Effector memory CD4-positive, alpha-beta T cell (primary cell): ENCODE results near the gene TCEAL5.

Source experiments
- DNase-seq, 3 donors: peaks; one replicate each; pipeline ENCODE4 v3.0.0-alpha.2; 2020
- H3K27ac ChIP-seq: 2 replicates; pipeline ENCODE4 v1.7.0; 2013; ENCODE audit warnings: mild to moderate bottlenecking, low read length, moderate library complexity; ENCODE audit not compliant: insufficient read depth, poor library complexity, severe bottlenecking
- H3K27me3 ChIP-seq: replicated peaks from 2 replicates; pipeline ENCODE4 v1.7.0; 2013; ENCODE audit warnings: mild to moderate bottlenecking, low read length; ENCODE audit not compliant: insufficient read depth, control insufficient read depth, poor library complexity, severe bottlenecking
- H3K36me3 ChIP-seq: 2 replicates; pipeline ENCODE4 v1.7.0; 2013; ENCODE audit warnings: mild to moderate bottlenecking, low read length, moderate library complexity; ENCODE audit not compliant: control insufficient read depth, insufficient read depth
- H3K4me1 ChIP-seq: 2 replicates; pipeline ENCODE4 v1.7.0; 2013; ENCODE audit warnings: low read length, mild to moderate bottlenecking; ENCODE audit not compliant: control insufficient read depth, insufficient read depth, poor library complexity, severe bottlenecking
- H3K4me3 ChIP-seq: 2 replicates; pipeline ENCODE4 v1.7.0; 2013; ENCODE audit warnings: low read length, low read depth, mild to moderate bottlenecking; ENCODE audit not compliant: insufficient read depth, poor library complexity, severe bottlenecking
- H3K9me3 ChIP-seq: 2 replicates; pipeline ENCODE4 v1.7.0; 2013; ENCODE audit warnings: mild to moderate bottlenecking, low read length, moderate library complexity; ENCODE audit not compliant: control insufficient read depth

TCEAL5 gene

GRCh38 chrX:103274284-103274683 is 2.3 kb downstream of the TCEAL5 start:
- no peak overlapping the region for H3K27ac ChIP-seq
- no peak overlapping the region for H3K4me3 ChIP-seq
- H3K36me3 ChIP-seq, result no peaks in the 10 kb centered on the region
- H3K27me3 ChIP-seq, result peaks cover 23% of the 10 kb centered on the region
- no peaks in the 10 kb centered on the region for H3K9me3 ChIP-seq
- H3K4me1 ChIP-seq, result no peaks in the 10 kb centered on the region
- DNase-seq, result no peak

GRCh38 chrX:103258275-103258674 is 18.3 kb downstream of the TCEAL5 start:
- no peak overlapping the region for H3K4me3 ChIP-seq
- no peaks in the 10 kb centered on the region for H3K36me3 ChIP-seq
- no peaks in the 10 kb centered on the region for H3K27me3 ChIP-seq
- no peaks in the 10 kb centered on the region for H3K9me3 ChIP-seq
- DNase-seq, result no peak
- no peak overlapping the region for H3K27ac ChIP-seq
- no peaks in the 10 kb centered on the region for H3K4me1 ChIP-seq

- DNase-seq, result no peak
- no peaks in the 10 kb centered on the region for H3K4me1 ChIP-seq
- no peak overlapping the region for H3K27ac ChIP-seq
- no peaks in the 10 kb centered on the region for H3K9me3 ChIP-seq
- H3K4me3 ChIP-seq, result no peak overlapping the region
- H3K27me3 ChIP-seq, result no peaks in the 10 kb centered on the region
- H3K36me3 ChIP-seq, result no peaks in the 10 kb centered on the region
Observed at GRCh38 chrX:103256651-103257050, 19.9 kb downstream of the TCEAL5 start.

- H3K36me3 ChIP-seq, result no peaks in the 10 kb centered on the region
- H3K4me1 ChIP-seq, result no peaks in the 10 kb centered on the region
- peak within 1 kb of the TSS; percentile 73 for H3K4me3 ChIP-seq
- H3K27me3 ChIP-seq, result no peaks in the 10 kb centered on the region
- peak within 1 kb of the TSS; percentile 67 for H3K27ac ChIP-seq
- DNase-seq, result peak; percentile 28 to 55 (median 36)
- no peaks in the 10 kb centered on the region for H3K9me3 ChIP-seq
Observed at GRCh38 chrX:103254921-103255493, 21.5 kb downstream of the TCEAL5 start, which contains the start of gene TCEAL8. TSS of gene TCEAL8 (minus strand) at chrX:103255155. CDS start at chrX:103253979, 1,176 bp downstream.

- Histone ChIP-seq H3K27ac (peak overlapping the region; percentile 67), H3K27me3 (no peaks in the 10 kb centered on the region), H3K36me3 (no peaks in the 10 kb centered on the region), H3K4me3 (peak overlapping the region; percentile 73), H3K4me1 (no peaks in the 10 kb centered on the region), H3K9me3 (no peaks in the 10 kb centered on the region)
- peak in 1 of 3 donors; percentile 1 for DNase-seq
Observed at GRCh38 chrX:103254171-103254824, 22.3 kb downstream of the TCEAL5 start.

- no peaks in the 10 kb centered on the region for H3K4me1 ChIP-seq
- H3K9me3 ChIP-seq, result no peaks in the 10 kb centered on the region
- H3K4me3 ChIP-seq, result no peak overlapping the region
- no peaks in the 10 kb centered on the region for H3K36me3 ChIP-seq
- H3K27me3 ChIP-seq, result no peaks in the 10 kb centered on the region
- no peak overlapping the region for H3K27ac ChIP-seq
- DNase-seq, result no peak
Observed at GRCh38 chrX:103253608-103254007, 22.9 kb downstream of the TCEAL5 start.

GRCh38 chrX:103250977-103251376 is 25.6 kb downstream of the TCEAL5 start:
- H3K4me1 ChIP-seq, result no peaks in the 10 kb centered on the region
- no peaks in the 10 kb centered on the region for H3K9me3 ChIP-seq
- no peaks in the 10 kb centered on the region for H3K27me3 ChIP-seq
- no peaks in the 10 kb centered on the region for H3K36me3 ChIP-seq
- DNase-seq, result no peak
- no peak overlapping the region for H3K4me3 ChIP-seq
- no peak overlapping the region for H3K27ac ChIP-seq

- Histone ChIP-seq H3K27ac (no peak overlapping the region), H3K27me3 (no peaks in the 10 kb centered on the region), H3K4me3 (no peak overlapping the region), H3K9me3 (no peaks in the 10 kb centered on the region), H3K4me1 (no peaks in the 10 kb centered on the region), H3K36me3 (no peaks in the 10 kb centered on the region)
- no peak for DNase-seq
Observed at GRCh38 chrX:103249805-103250204, 26.7 kb downstream of the TCEAL5 start.

GRCh38 chrX:103248553-103248952 is 28.0 kb downstream of the TCEAL5 start:
- Histone ChIP-seq H3K36me3 (no peaks in the 10 kb centered on the region), H3K27ac (no peak overlapping the region), H3K9me3 (no peaks in the 10 kb centered on the region), H3K4me3 (no peak overlapping the region), H3K27me3 (no peaks in the 10 kb centered on the region), H3K4me1 (no peaks in the 10 kb centered on the region)
- DNase-seq, result no peak

GRCh38 chrX:103240155-103240554 is 36.4 kb downstream of the TCEAL5 start:
- Histone ChIP-seq H3K27ac (no peak overlapping the region), H3K36me3 (no peaks in the 10 kb centered on the region), H3K27me3 (no peaks in the 10 kb centered on the region), H3K4me1 (no peaks in the 10 kb centered on the region), H3K9me3 (no peaks in the 10 kb centered on the region), H3K4me3 (no peak overlapping the region)
- no peak for DNase-seq
